ENCODE measurements around the gene TRIM33. TPM values are rescaled to one million over a fixed set of nuclear protein-coding genes. Genes with fewer than 3 reads are reported as not detected.
"Not testable (repeated sequence)": the region's sequence is repeated elsewhere in the genome, so short reads cannot be mapped to it uniquely, and the experiment has no call there.

The TRIM33 gene
- total and polyA plus RNA-seq, 2 of the 13 experiments (the other 11 are each of a cell fraction or from before 2014, with no cell fraction given), result 35.5 to 42.2 TPM

DNA sequence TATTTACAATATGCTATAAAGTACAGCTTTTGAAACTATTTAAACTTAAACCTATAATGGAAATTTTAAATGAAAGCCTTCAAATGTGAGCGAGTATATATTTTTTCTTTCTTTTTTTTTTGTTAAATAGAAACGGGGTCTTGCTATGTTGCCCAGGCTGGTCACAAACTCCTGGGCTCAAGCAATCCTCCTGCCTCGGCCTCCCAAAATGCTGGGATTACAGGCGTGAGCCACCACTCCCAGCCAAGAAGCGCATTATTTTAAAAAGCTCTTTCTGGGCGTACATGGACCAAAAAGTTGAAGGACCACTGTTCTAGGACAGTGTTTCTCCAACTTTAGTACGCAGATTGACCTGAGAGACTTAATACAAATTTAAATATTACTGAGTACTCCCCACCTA, 87.5 kb downstream of the TRIM33 start:
- Histone ChIP-seq H3K79me2 (ENCODE audit: insufficient read depth, low read length) (no peaks in the 10 kb centered on the region), H3K27me3 (ENCODE audit: control insufficient read depth in 1 of 2, insufficient read depth in 2 of 2, low read length in 2 of 2) (no peaks in the 10 kb centered on the region), H3K27ac (ENCODE audit: extremely low read length, insufficient read depth, low read length) (no peak overlapping the region), H3K36me3 (replicated peaks in 1 of 2; ENCODE audit: control insufficient read depth in 1 of 2, insufficient read depth in 2 of 2, low read length in 2 of 2) (peaks cover 19 to 72% of the 10 kb centered on the region in 2 experiments), H3K4me1 (ENCODE audit: insufficient read depth, low read length) (peaks cover 11% of the 10 kb centered on the region; the same call in 1 of the 2 replicates), H3K4me3 (replicated peaks in 1 of 3; ENCODE audit: insufficient read depth in 1 of 3, low read depth in 2 of 3, low read length in 3 of 3) (no peak overlapping the region), H3K9me3 (ENCODE audit: low read length) (no peaks in the 10 kb centered on the region), H4K20me1 (ENCODE audit: insufficient read depth, low read length) (no peaks in the 10 kb centered on the region; the same call in 1 of the 2 replicates), H2AFZ (ENCODE audit: low read length) (no peak overlapping the region), H3K9ac (ENCODE audit: insufficient read depth, low read depth, low read length) (no peak overlapping the region), H3K4me2 (ENCODE audit: low read depth, low read length) (no peak overlapping the region)
- ChIA-PET CTCF (ENCODE audit: low intra/inter-chr PET ratio, low total read pairs) (no interaction called here), POLR2A (no interaction called here)
- no TSS peak for BruUV-seq (replicated peaks)
- ATAC-seq (no peak), FAIRE-seq (no peak), DNase-seq (ENCODE audit: low spot score) (no peak)
- WGBS (ENCODE audit: low lambda C conversion rate), result 97% methylated on average over 7 of the region's 7 CpGs
- in situ Hi-C loops (cut with HindIII; ENCODE audit: extremely low pct_ligation_motif_present, low pct_unique_long_range_greater_than_20kb), result no loop called here
- intact Hi-C loops (cut with micrococcal nuclease; ENCODE audit: unreplicated experiment), result no loop called here
- no peak for TF ChIP-seq ZNF772 (CRISPR knock-in tag; IDR thresholded peaks at IDR 0.05)
- TF ChIP-seq ADNP (CRISPR knock-in tag; IDR thresholded peaks at IDR 0.05), result no peak
- TF ChIP-seq ZNF121 (CRISPR knock-in tag; IDR thresholded peaks at IDR 0.05), result peak; percentile 57; the same call in 1 of the 2 replicates

DNA sequence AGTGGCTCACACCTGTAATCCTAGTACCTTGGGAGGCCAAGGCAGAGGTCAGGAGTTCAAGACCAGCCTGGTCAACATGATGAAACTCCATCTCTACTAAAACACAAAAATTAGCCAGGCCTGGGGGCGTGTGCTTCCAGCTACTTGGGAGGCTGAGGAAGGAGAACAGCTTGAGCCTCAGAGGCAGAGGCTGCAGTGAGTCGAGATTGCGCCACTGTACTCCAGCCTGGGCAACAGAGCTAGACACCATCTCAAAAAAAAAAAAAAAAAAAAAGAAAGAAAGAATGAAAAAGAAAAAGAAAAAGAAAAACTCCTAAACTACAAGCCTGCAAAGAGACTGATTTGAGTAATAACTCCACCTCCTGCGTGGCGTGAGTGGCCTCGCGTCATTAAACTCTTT, 92.1 kb downstream of the TRIM33 start:
- H3K4me3 ChIP-seq (replicated peaks in 1 of 3; ENCODE audit: insufficient read depth in 1 of 3, low read depth in 2 of 3, low read length in 3 of 3); DNase-seq (ENCODE audit: low spot score); BruUV-seq (replicated peaks); H3K79me2 ChIP-seq (ENCODE audit: insufficient read depth, low read length); H2AFZ ChIP-seq (ENCODE audit: low read length); H3K9ac ChIP-seq (ENCODE audit: insufficient read depth, low read depth, low read length); CTCF ChIA-PET (ENCODE audit: low intra/inter-chr PET ratio, low total read pairs); H4K20me1 ChIP-seq (ENCODE audit: insufficient read depth, low read length); ATAC-seq; H3K4me2 ChIP-seq (ENCODE audit: low read depth, low read length); FAIRE-seq; intact Hi-C loops (cut with micrococcal nuclease; ENCODE audit: unreplicated experiment); in situ Hi-C loops (cut with HindIII; ENCODE audit: extremely low pct_ligation_motif_present, low pct_unique_long_range_greater_than_20kb); POLR2A ChIA-PET; H3K4me1 ChIP-seq (ENCODE audit: insufficient read depth, low read length); H3K27me3 ChIP-seq (ENCODE audit: control insufficient read depth in 1 of 2, insufficient read depth in 2 of 2, low read length in 2 of 2); H3K27ac ChIP-seq (ENCODE audit: extremely low read length, insufficient read depth, low read length); H3K9me3 ChIP-seq (ENCODE audit: low read length): not testable (repeated sequence)
- H3K36me3 ChIP-seq (replicated peaks in 1 of 2; ENCODE audit: control insufficient read depth in 1 of 2, insufficient read depth in 2 of 2, low read length in 2 of 2), result peaks cover 13 to 66% of the 10 kb centered on the region in 2 experiments
- TF ChIP-seq, protein P1, sequence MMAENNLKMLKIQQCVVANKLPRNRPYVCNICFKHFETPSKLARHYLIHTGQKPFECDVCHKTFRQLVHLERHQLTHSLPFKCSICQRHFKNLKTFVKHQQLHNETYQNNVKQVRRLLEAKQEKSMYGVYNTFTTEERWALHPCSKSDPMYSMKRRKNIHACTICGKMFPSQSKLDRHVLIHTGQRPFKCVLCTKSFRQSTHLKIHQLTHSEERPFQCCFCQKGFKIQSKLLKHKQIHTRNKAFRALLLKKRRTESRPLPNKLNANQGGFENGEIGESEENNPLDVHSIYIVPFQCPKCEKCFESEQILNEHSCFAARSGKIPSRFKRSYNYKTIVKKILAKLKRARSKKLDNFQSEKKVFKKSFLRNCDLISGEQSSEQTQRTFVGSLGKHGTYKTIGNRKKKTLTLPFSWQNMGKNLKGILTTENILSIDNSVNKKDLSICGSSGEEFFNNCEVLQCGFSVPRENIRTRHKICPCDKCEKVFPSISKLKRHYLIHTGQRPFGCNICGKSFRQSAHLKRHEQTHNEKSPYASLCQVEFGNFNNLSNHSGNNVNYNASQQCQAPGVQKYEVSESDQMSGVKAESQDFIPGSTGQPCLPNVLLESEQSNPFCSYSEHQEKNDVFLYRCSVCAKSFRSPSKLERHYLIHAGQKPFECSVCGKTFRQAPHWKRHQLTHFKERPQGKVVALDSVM (CRISPR knock-in tag; IDR thresholded peaks at IDR 0.05), result 0 out of 2 replicates have a peak, but pooled peaks have one; percentile 15
- WGBS (ENCODE audit: low lambda C conversion rate), result 99% methylated on average over 7 of the region's 7 CpGs
